HL-60/S4 treated with retinoic acid at 250 ng/mL for 4 days and 3 days (cell line): ENCODE measurements around the gene ATP13A3.

ENCODE experiments used
- in situ Hi-C: fragments of 300-500 bp; cut with MboI; formaldehyde crosslinking; loops from 2 replicates; pipeline ENCODE4 v1.7.0; 2022; ENCODE audit warnings: low sequenced_read_pairs

Gene ATP13A3

DNA sequence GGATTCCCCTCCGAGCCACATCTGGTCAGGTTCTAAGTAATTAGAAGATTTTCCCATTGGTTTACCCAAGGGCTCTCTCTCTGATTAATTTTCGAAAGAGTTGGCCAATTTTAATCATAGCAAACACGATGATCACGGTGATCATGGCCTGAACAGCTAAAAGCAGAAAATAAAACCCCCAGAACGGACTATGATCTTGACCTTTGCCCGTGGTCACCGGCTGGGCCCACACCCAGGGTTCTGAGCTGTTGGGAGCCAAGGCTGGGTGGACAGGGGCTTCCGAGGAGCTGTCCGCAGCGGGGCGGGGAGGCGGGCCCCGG lies 90.3 kb downstream of the ATP13A3 start:
- in situ Hi-C loops, result no loop called here

DNA sequence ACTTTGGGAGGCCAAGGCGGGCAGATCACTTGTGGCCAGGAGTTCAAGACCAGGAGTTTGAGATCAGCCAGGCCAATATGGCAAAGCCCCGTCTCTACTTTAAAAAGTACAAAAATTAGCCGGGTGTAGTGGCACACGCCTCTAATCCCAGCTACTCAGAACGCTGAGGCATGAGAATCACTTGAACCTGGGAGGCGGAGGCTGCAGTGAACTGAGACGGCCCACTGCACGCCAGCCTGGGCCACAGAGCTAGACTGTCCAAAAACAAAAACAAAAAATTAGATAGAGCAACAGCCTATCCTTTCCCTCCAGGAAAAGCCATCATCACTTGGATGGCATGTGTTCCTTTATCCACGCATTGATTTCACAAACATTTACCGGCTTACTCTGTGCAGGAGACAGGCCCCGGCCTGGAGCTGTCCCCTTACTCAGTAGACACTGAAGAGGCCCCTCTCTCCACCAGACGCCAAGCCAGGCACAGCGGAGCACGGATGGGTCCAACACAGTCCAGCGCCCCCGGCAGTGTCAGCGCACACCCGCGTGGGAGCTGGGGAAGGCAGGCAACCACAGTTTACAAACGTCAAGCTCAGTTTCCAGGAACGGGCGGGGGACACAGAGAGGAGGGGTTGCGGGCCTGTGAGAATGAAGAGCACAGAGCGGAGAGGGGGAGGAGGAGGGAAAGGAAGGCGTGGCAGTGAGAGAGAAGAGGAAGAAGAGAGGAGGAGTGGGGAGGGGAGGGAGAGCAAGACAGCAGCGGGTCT lies 90.8 kb downstream of the ATP13A3 start:
- in situ Hi-C loops, result no loop called here

DNA sequence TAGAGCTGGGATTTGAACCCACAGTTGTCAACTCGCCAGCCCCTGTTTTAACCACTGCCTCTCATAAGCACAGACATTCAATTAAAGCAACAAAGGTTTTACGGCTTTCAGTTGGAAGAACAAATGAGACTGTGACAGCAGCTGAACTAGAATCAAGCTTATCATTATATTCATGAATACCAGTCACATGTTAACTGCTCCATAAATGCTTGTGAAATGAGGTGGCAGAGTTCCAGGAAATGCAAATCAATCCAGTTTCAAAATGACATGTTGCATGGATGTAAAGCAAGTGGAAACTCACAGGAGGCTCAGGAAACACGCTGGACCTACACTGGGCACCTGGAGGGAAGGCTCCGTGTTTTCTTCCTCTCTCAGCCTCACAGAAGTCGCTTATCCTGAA lies 91.6 kb downstream of the ATP13A3 start:
- in situ Hi-C loops, result no loop called here

DNA sequence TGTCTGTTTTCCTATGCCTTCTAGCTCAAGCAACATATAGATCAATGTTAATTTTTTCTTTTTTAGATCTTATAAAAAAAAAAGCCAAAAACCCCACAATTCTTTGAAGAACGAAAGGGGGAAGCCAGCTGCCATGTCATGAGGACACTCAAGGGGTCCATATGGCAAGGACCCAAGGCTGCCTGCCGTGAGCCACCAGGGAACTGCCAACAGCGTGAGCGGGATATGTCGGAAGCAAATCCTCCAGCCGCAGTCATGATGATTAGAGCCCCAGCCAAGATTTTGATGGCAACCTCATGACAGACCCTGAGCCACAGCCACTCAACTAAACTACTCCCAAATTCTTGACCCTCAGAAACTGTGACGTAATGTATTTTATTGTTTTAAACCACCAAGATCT lies 94.2 kb downstream of the ATP13A3 start:
- in situ Hi-C loops, result no loop called here

DNA sequence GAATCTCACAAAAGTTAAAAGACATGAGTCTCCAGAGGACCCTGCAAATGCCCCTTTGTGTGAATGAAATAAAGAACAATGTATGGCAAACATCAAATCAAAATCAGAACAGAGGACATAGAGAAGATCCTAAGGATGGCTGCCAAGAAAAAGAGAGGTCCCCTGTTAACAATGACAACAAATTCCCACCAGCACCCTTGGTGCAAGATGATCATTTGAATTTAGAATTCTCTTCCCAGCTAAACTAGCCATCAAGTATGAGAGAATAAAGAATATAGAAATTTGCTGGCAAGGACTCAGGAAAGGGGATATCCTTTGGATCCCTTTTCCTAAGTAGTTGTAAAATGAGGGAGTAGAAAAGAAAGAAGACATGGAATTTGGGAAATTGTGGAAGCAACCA lies 96.0 kb downstream of the ATP13A3 start:
- in situ Hi-C loops, result no loop called here

DNA sequence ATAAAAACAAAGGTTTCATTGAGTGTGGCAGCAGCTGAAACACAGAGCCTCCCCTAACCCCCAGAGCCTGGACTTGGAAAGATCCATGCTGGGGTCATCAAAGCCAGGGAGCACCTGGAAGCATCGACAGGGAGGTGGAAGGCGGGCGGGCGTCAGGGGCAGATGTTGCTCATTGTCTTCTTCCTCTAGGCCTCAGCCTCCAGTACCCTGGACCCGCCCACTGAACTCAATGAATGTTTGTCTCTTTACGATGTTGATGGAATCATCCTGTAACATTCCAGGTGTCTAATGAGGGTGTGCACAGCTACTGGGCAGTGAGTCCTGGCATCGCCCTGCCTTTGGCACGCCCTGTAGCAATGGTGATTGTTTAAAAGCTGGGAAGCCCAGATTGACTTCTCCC lies 97.5 kb downstream of the ATP13A3 start:
- in situ Hi-C loops, result no loop called here

DNA sequence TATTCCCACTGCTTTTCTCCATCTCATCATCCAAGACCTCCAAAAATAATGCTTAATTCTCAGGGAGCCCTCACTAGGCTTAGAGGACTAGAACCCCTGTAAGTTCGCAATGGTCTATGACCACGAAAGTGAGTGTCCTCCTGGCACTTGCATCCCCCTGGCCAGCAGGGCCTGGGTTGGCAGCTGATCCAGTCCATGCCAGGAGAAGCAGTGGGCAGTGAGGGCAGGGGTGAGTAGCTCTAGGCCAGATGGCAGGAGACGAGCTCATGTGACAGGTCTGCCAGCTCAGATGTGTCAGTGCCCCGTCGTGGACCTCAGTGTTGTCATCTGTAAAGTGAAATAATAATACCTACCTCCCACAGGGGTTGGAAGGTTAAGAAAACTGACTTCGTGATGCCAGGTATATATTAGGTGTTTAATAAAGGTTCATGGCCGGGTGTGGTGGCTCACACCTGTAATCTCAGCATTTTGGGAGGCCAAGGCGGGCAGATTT lies 98.8 kb downstream of the ATP13A3 start:
- in situ Hi-C loops, result no loop called here

DNA sequence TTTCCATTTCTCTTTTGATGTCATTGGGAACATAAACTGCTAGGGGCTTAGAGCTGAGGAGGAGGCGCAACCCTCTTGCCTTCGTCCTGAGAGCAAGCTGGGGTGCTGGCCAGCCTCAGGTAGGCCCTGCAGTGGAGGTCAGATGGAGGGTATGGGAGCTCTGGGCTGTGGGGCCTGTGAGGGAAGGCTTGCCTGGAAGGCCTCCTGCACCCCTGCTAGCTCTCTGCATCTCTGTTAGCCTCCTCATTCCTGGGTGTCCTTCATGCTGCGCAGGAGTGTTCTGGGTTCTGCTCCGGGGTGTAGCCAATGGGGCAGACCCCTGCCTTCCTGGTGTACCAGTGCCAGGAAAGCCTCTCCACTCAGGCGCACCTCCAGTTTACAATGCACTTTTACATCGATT lies 99.5 kb downstream of the ATP13A3 start:
- in situ Hi-C loops, result no loop called here

DNA sequence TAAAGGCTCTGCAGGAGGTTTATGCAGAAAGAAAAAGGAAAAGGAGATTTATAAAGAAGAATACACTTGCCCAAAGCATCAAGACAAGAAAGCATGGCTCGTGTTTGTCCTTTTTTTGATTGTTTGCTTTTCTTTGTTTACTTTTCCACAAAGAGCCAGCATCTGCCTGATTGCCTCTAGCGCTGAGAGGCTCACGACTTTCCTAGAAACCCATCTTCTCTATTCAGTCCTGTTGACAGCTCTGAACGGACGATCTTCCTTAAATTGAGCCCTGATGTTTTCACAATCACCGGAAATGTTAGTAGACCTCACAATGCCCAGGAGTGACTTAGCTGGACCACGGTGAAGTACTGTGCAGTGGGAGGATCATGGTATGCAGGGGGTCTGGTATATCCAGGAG lies 100.2 kb downstream of the ATP13A3 start:
- in situ Hi-C loops, result no loop called here

DNA sequence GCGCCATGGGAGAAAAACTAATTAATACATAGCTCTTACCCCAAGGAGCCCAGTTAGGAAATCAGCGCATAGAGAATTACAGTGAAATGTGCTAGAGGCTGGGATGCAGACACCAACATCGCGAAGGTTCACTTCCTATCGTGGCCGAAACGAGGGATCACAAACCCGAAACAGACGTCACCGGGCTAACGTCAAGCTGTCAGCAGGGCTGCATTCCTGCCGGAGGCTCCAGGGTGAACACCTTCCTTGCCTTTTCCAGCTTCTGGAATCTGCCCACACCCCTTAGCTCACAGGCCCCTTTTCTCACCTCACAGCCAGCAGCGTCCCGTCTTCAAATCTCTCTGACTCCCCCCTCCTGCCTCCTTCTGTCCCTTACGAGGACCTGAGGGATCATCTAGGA lies 100.7 kb downstream of the ATP13A3 start:
- in situ Hi-C loops, result no loop called here

DNA sequence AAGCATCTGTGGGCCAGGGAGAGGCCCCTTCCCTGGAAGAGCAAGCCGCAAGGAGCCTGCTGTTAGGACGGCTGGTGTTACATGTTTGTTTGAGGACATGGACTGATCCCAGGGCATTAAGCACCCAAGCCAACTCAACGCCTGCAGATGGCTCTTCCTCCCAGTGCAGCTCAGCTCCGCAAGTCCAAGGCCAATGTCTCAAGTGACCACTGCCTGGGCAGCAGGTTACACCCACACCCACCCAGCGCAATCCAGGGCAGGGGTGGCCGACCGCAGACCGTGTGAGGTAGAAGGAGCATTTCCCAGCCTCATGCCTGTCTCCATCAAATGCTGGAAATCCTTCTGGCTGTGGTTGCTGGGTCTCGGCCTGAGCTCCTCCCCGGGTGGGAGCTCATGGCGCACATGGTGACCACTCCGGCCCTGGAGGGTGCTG lies 102.2 kb downstream of the ATP13A3 start:
- in situ Hi-C loops, result no loop called here

DNA sequence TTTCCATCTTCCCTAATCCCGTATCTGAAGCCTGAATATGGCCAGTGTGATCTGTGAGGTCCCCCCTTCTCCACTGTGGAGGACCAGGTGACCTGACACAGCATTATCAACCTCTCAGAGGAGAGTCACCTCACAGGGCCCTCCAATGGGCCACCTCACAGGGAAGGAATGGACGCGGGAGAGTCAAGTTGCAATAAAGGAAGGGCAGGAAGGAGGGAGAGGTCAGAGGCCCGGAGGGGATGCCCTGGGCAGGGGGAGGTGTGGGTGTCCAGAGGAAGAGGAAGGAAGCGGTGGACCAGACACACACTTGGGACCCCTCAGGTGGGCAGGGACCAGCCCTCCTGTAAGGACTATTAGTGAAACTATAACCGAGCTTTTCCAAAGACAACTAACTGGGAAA lies 102.6 kb downstream of the ATP13A3 start:
- in situ Hi-C loops, result no loop called here

DNA sequence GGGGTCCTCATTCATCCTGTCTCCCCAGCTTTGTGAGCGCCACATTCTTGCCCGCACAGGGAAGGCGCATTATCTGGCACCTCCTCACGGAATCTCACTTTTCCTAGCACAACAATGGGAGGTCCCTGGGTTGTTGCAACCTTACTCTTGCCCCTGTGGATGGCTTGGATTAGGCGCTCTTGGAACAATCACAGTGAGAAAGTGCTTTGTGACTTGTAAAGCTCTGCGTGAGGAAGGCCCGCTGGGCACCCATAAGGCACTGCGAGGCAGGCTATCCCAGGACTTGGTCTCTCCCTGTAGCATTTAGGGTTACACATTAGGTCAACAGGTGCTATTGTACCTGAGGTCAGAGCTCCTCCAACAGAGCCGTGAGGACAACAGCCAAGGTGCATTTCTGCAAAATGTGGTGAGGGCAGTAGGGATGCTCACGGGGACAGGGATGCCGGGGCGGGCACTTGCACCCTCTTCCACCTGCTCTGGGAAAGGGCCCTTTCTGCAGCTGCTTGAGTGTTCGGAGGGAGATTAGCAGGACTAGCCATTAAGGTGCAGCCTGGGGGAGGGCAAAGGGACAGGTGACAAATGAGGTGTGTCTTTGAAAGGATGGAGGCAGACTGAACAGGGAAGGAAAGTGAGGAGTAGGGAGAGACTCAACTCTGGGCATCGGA lies 103.4 kb downstream of the ATP13A3 start:
- in situ Hi-C loops, result no loop called here

DNA sequence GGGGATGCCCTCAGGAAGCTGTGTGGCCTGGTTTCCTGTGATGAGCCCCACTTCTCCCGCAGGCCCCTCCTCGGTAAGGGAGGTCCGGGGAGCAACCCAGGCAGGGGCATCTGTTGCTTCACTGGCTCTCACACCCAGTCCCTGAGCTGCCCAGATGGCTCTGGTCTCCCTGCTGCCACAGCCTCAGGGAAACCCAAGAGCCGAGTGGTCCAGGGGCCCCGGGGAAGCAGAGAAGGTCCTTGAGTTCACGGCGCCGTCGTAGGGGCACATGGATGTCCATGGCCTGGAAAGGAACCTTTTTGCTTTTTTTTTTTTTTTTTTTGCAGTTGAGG lies 103.9 kb downstream of the ATP13A3 start:
- in situ Hi-C loops, result no loop called here

DNA sequence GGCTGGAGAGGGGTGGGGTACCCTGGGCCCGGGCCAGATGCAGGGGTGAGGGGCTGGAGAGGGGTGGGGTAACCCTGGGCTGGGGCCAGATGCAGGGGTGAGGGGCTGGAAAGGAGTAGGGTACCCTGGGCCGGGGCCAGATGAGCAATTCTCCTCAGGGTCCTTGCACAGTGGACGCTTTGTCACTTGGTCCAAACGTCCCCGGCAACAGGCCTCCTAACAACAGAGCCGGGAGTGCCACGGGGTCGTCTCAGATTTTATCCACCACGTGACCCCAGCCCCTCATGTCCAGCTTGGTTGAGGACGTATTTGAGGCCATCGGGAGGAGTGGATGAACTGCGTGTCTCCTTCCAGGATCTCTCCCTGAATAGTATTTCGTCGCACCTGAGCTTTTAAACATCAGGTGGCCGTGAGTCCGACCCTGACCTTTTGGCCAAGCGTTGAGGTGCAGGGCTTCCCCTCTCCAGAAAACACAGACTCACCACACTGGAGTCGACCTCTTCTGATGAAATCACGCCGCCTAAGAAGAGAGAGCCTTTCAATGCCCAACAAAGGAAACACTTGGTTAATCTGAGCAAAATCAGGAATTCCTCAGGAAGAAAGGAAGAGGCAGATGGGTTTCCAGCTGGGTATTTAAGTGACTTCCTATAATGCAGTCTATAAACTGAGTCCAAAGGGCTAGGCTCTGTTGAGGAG lies 104.5 kb downstream of the ATP13A3 start:
- in situ Hi-C loops, result no loop called here

DNA sequence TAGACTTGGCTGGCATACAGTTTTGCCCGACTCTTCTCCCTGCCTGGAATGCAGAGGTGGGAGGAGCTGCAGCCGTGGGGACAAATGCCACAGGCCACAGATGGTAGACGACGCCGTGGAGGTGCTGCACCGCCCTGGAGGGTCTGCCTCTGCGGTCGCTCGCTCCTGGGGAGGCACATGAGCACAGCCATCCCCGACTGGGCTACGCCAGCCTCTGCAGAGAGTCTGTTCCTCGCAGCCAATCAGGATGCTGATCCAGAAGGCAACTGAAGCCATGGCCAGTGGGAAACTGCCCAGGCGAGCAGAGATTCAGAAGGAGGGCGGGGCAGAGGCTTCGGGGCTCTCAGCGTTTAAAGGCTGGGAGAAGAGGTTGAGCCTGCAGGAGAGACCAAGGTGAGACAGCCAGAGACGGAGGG lies 105.3 kb downstream of the ATP13A3 start:
- in situ Hi-C loops, result no loop called here

DNA sequence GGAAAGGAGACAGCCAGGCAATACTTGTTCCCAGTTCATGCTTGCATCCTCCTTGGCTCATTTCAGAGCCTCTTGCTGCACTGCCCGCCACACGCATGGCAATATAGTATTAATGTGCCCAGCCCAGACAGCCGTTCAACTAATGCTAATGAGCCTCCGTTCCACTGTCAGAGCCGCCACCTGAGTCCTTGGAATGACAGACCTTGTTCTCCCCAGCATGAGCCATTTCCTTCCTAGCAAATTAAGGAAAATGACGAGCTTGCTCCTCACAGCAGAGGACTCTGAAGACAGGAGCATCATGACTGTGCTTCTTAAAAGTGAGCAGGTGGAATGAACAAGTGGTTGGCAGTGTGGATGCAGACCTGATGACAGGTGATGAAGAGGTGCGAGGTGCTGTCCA lies 106.5 kb downstream of the ATP13A3 start:
- in situ Hi-C loops, result no loop called here

DNA sequence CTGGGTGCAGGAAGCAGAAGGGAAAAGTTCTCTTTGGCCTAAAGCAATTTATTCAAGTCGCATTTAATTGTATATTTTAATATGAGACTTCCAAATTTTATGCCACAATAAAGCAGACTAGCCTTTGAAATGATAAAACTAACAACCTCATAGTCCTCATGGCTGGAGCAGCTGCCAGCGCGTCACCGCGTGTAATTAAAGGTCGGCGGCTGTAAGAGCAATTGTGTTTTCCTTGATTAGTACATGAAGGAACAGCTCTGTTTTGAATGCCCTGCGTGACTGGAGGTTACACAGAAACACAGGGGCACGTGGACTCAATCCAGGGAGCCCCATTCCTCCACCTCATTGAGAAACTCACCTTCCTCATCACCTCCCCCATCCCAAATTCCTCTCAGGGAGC lies 107.2 kb downstream of the ATP13A3 start:
- in situ Hi-C loops, result no loop called here

DNA sequence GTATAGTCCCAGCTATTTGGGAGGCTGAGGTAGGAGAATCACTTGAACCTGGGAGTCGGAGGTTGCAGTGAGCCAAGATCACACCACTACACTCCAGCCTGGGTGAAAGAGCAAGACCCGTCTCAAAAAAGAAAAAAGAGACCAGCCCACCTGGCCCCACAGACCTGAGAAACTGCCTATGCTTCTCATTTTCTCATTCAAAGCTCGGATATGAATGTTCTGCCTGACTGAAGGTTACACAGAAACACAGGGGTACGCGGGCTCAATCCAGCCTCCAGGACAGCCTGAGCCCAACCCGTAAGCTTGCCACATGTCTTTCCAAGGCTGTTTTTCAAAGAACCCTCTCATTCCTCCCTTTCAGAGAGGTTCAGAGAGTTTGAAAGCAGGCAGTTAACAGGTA lies 107.6 kb downstream of the ATP13A3 start:
- in situ Hi-C loops, result no loop called here

DNA sequence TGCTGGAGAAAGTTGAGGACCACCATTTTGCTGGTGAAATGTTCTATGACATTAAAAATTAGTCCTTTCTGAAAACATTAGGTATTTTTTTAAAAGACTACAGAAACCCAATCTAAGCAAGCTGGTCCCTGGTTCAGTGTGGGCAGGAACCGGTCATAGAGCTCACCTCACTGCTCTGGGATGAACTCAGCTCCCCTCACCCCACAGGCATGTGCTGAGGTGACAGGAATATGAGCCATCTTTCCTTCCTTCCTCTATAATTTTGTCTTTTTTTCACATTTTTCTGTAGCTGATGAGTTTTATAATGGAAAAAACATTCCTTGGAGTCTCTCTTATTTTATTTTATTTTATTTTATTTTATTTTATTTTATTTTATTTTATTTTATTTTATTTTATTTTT lies 109.1 kb downstream of the ATP13A3 start:
- in situ Hi-C loops, result no loop called here

DNA sequence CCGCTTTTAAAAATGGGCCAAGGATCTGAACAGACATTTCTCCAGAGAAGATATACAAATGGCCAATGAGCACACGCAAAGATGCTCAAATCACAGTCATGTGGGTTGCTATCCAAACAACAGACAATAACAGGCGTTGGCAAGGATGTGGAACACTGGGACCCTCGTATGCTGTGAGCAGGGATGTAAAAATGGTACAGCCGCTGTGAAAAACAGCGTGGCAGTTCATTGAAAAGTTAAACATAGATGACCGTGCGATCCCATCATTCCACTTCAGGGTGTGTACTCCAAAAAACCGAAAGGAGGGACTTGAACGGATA lies 110.6 kb downstream of the ATP13A3 start:
- in situ Hi-C loops, result no loop called here

DNA sequence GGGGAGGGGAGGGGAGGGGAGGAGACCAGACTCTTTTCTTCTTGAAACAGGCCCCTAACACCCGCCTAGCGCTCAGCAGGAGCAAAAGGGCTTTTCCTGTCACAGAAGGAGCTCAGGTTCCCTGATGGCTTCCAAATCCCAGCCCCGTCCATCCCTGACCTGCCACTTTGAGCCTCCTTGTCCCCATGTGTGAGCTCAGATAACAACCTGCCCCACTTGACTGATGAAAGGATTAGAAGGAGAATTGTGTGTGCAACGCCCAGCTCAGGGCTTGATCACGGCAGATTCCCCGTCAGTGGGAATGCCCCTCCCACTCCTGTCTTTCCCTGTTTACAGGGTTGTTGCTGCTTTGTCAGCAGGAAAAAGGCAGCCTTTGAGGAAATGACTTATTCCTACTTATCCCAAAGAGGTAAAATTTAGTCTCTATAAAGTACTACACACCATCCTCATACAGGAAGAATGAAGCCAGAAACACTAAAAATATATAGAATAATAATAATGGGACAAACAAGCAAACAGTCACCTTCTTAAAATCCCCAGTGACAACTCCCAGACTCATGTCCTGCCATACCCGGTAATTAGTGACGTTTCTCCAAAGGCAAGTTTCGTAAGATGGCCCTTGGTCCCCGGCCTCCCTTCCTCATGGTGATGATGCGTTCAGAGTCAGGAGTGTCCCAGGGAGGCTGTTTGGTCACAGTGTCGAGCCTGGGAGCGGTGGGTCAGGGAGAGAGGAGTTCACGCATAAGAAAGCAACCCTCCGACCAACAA lies 111.1 kb downstream of the ATP13A3 start:
- in situ Hi-C loops, result no loop called here
